LNCAP (cell line): ENCODE measurements around the gene VAV3.

Experiments
- TF ChIP-seq, protein P1 (sequence below): fragments of 450-650 bp; IDR thresholded peaks from 2 replicates; pipeline ENCODE4 v1.5.1; 2017; ENCODE audit warnings: mild to moderate bottlenecking

The VAV3 gene

DNA sequence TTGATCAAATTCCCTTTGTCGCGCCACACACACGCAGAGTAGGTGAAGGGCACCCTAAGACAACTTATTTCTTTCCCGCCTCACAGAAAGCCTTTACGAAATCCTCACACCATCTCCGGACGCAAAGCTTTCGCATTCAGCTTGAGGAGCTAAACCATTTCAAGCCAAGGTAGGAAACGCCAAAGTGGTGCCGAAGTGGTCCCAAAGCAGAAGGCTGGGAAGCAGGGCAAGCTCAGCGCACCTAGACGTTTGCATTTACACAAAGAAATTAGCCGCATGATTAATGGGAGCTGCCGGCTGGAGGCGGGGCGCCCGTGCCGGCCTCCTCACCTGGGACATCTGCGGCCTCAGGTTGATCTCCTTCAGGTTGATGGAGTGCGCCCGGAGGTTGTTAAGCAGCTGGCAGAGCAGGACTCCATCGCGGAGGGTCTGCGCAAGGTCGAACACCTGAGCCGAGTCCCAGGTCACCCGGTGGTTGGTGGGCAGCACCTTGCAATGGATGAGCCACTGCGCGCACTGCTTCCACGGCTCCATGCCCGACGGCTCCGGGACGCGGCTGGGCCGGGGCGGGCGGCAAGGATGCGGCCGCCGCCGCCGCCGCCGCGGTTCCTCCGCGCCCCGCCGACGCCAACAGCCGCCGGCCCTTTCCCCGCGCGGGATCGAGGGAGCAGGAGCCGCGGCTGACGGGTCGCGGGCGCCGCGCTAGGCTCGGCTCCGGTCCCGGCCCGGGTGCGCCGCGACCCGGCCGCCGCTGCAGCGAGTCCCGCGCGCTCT, 457 bp downstream of the VAV3 start:
- TF ChIP-seq, protein P1, sequence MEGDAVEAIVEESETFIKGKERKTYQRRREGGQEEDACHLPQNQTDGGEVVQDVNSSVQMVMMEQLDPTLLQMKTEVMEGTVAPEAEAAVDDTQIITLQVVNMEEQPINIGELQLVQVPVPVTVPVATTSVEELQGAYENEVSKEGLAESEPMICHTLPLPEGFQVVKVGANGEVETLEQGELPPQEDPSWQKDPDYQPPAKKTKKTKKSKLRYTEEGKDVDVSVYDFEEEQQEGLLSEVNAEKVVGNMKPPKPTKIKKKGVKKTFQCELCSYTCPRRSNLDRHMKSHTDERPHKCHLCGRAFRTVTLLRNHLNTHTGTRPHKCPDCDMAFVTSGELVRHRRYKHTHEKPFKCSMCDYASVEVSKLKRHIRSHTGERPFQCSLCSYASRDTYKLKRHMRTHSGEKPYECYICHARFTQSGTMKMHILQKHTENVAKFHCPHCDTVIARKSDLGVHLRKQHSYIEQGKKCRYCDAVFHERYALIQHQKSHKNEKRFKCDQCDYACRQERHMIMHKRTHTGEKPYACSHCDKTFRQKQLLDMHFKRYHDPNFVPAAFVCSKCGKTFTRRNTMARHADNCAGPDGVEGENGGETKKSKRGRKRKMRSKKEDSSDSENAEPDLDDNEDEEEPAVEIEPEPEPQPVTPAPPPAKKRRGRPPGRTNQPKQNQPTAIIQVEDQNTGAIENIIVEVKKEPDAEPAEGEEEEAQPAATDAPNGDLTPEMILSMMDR: no peak

DNA sequence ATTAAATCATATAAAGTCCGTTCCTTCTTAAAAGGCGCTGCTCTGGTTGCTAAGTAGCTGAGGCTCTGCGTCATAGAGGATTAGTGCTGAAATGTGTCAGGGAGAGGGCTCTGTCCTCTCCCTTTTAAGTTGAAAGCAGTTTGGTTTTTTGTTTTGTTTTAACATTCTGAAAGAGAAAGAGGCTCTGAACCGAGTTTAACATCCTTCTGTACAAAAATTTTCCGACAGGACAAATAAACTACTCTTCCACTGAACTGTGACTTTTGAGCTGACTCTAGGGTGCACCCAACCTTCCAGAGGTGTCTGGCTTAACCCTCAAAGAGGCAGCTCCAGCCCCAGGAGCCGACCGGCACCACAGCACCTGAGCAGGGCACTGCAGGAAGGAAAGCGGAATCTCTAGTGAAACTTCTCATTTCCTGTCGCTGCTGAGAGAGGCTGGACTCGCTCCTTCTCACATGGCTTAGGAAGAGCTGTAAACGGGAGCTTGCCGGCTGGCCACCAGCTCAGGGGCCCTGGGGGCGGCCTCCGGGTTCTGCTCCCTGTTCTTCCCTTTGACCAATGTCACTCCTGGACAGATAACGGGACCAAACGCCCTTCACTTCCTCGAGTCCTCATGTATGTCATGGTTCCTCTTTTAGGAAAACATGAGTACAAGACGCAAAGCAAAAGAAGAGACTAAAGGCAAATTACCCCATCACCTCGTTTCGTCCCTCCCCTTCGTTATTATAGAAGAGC, 1.2 kb downstream of the VAV3 start:
- TF ChIP-seq, protein P1: no peak

DNA sequence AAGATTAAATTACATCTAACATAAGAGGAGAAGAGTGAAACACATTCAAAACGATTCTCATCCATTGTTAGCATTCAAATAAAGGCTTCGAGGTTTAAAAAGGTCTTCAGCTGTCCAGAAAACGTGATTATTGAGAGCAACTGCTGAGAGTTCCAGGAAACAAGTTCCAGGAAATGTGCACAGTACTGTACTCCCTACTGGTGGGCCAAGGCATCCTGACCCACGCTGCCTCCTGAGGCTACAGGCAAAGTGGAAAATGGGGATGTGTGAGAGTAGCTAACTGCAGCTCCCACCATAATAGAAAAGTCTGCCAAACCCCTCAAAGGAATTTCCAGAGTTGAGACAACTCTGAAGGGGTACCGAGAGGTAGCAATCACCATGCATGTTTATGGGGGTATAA, 2.0 kb downstream of the VAV3 start:
- TF ChIP-seq, protein P1: no peak

DNA sequence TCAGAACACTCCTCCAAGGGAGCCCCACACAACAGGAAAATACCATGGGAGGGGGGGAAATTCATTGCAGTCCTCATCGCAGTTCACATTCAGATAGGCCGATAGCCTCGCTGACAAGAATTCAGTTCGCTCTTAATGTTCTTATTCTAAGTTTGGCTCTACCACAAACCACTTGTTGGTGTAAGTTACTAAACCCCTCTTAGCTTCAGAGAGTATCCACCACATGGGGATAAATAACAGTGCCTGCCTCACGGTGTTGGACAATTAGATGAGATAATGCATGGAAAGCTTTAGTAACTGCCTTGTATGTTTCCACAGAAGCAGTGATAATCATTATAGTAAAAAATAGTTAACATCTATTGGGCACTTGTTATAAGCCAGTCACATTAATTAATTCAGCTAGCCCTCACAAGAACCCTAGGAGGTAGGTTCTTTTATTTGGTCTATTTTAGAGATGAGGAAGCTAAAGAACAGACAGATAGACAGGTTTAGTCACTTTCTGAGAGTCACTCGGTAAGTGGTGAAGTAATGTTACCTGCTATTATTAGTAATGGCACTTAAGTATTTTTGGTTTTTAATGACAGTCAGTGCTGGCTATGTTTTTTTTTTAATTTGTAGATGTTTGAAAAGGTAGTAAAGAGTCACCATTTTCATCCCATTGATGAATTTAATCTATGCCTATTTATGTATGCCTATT, 10.1 kb downstream of the VAV3 start:
- TF ChIP-seq, protein P1: no peak

DNA sequence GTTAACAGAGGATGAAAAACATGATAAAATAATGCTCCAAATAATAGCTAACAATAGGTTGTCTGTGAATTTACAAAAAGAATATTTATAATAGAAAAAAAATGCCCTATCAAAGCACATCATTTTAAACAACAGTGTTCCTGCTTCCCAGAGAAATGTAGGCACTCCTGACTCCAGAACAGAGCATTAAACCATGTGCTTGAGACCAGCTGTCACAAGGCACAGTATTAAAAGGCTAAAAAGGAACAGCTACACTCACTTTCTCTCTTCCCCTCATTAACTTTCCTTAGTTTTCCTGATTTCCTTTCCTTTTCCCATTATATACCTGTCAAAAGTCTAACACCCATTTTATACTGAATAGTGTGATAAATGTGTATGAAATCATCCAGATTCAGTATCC, 10.9 kb downstream of the VAV3 start:
- TF ChIP-seq, protein P1: no peak

DNA sequence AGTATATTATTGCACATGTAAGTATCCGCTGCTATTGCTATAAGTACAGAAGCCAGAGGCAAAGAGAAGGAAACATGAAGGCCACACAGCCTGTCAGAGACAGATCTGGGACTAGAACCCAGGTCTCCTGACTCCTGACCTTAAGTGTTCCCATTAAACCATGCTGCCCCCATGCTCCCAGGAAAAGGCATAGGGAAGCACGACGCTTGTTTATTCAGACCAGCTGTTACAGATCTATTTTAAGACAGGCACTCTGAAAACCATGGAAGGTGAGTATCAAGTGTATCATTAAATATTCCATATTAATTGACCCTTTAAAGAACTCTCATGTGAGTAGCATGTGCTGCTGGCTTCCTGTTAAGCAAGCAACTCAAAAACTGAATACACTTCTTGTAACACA, 11.4 kb downstream of the VAV3 start:
- TF ChIP-seq, protein P1: no peak

DNA sequence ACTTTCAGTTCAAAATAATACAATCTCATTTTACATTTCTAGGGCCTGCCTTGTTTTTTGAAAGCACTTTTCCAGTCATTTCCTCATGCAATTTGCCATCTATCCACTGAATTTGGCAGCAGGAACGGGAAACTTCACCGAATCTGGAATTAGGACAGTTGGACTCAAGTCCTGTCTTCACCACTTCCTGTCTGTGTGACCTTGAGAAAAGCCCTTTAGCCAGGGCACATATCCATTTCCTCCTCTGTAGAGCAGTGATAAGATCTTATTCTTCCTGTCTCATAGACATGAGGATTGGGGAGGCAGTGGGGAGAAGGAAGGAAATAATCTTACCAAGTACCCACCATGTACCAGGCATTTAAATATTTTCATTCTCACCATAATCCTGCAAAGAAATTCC, 12.0 kb downstream of the VAV3 start:
- TF ChIP-seq, protein P1: no peak
